ENCODE data around the gene PKN1. TPM values are rescaled to one million over a fixed set of nuclear protein-coding genes. Genes with fewer than 3 reads are reported as not detected.
A peak's percentile ranks its signal among the peaks of the same experiment; 100 is the strongest.

The PKN1 gene
- total and polyA plus RNA-seq, 4 donors: 38.7 to 112 (median 87.2) TPM

DNA sequence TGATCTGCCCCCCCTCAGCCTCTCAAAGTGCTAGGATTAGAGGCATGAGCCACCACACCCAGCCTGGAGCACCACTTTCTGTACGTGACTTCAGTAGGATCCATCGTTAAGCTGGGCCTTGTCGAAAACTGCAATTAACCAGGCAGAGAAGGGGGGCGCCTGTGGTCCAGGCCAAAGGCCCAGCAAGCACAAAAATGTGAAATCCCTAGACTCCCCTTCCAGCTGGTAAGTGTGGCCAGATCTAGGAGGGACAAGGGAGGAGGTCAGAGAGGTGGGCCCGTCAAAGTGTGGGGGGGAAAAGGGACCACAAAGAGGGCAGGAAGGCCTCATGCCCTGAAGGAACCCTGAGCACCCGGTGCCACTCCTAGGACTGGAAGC lies 27.7 kb upstream of the PKN1 start:
- Histone ChIP-seq H3K36me3 (ENCODE audit: control insufficient read depth in 1 of 2, insufficient read depth in 2 of 2, low read length in 1 of 2) (peaks cover 0 to 26% of the 10 kb centered on the region in 2 donors), H3K27ac (ENCODE audit: low read depth in 1 of 2, low read length in 2 of 2) (peak overlapping the region in 1 of 2 donors; percentile 1)
- no peak for DNase-seq

DNA sequence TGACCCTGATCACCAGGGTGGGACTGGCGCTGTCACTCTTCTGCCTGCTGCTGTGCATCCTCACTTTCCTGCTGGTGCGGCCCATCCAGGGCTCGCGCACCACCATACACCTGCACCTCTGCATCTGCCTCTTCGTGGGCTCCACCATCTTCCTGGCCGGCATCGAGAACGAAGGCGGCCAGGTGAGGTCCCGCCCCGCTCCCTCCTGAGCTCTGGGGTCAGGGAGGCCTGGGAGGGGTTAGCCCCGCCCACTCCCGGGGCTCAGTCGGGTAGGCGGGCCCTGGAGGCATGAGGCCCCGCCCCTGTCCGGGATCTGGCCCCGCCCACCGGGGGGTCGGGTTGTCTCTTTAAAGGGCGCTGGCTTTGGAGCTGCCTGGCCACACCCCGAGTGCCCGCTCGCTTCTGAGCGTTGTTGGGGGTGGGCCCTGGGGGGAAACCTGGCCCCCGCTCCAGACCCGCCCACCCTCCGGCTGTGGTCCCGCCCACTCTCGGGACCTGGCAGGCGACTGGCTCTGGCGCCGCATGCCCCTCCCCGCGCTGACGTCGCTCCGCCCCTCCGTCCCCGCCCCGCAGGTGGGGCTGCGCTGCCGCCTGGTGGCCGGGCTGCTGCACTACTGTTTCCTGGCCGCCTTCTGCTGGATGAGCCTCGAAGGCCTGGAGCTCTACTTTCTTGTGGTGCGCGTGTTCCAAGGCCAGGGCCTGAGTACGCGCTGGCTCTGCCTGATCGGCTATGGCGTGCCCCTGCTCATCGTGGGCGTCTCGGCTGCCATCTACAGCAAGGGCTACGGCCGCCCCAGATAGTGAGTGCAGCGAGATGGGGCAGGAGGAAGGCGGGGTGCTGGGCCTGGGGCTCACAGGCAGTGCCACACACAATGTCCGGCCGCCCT lies 27.1 kb upstream of the PKN1 start:
- DNase-seq (peak; percentile 90 to 96), ATAC-seq (ENCODE audit: low FRiP score) (peak; percentile 92)
- Histone ChIP-seq H3K9me3 (ENCODE audit: control insufficient read depth, low read length) (no peaks in the 10 kb centered on the region), H3K27ac (ENCODE audit: low read depth in 1 of 2, low read length in 2 of 2) (peak overlapping the region in 1 of 2 donors; percentile 42), H3K4me3 (ENCODE audit: low read length in 2 of 2) (no peak overlapping the region), H3K4me1 (ENCODE audit: control insufficient read depth in 1 of 2, insufficient read depth in 2 of 2, low read length in 2 of 2) (no peaks in the 10 kb centered on the region), H3K36me3 (ENCODE audit: control insufficient read depth in 1 of 2, insufficient read depth in 2 of 2, low read length in 1 of 2) (peaks cover 0 to 26% of the 10 kb centered on the region in 2 donors), H3K27me3 (ENCODE audit: control insufficient read depth in 1 of 2, insufficient read depth in 2 of 2, low read length in 1 of 2) (no peaks in the 10 kb centered on the region)
- intact Hi-C loops (cut with DNase I): loop anchor here in 1 of 2 donors (1.0 kb wide), 1 partner anchor 43 kb away; no protein-coding TSS in a partner anchor
- 34 to 38% methylated on average over 55 to 61 of the region's 61 CpGs for WGBS, 2 donors

More for the DNA sequence above, 27.7 kb upstream of the PKN1 start:
- WGBS, 2 donors: 72 to 75% methylated on average over 6 of the region's 6 CpGs
- no peak for ATAC-seq (ENCODE audit: low FRiP score)
- Histone ChIP-seq H3K4me1 (ENCODE audit: control insufficient read depth in 1 of 2, insufficient read depth in 2 of 2, low read length in 2 of 2) (no peaks in the 10 kb centered on the region), H3K4me3 (ENCODE audit: low read length in 2 of 2) (no peak overlapping the region), H3K9me3 (ENCODE audit: control insufficient read depth, low read length) (no peaks in the 10 kb centered on the region), H3K27me3 (ENCODE audit: control insufficient read depth in 1 of 2, insufficient read depth in 2 of 2, low read length in 1 of 2) (no peaks in the 10 kb centered on the region)
- intact Hi-C loops (cut with DNase I): no loop called here

DNA sequence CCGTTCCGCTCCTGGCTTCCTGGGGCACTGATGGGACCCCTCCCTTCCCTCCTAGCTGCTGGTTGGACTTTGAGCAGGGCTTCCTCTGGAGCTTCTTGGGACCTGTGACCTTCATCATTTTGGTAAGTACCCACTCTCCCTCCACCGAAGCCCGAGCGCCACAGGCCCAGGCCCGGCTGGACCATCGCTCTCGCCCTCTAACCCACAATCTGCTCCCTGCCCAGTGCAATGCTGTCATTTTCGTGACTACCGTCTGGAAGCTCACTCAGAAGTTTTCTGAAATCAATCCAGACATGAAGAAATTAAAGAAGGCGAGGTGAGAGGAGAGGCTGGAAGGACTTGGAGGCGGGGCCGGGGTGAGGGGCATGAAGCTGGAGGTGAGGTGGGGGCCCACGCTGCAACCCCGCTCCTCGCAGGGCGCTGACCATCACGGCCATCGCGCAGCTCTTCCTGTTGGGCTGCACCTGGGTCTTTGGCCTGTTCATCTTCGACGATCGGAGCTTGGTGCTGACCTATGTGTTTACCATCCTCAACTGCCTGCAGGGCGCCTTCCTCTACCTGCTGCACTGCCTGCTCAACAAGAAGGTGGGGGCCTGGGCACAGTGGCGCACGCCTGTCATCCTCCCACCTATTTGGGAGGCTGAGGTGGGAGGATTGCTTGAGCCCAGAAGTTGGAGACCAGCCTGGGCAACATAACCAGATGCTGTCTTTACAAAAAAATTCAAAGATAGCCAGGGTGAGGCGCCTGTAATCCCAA lies 26.3 kb upstream of the PKN1 start:
- intact Hi-C loops (cut with DNase I): loop anchor here in 1 of 2 donors (1.0 kb wide), 1 partner anchor 44 kb away; no protein-coding TSS in a partner anchor
- WGBS, 2 donors: 86 to 90% methylated on average over 27 of the region's 27 CpGs
- ATAC-seq (ENCODE audit: low FRiP score) (no peak), DNase-seq (no peak)
- Histone ChIP-seq H3K4me1 (ENCODE audit: control insufficient read depth in 1 of 2, insufficient read depth in 2 of 2, low read length in 2 of 2) (no peaks in the 10 kb centered on the region), H3K27ac (ENCODE audit: low read depth in 1 of 2, low read length in 2 of 2) (peak overlapping the region in 1 of 2 donors; percentile 42), H3K9me3 (ENCODE audit: control insufficient read depth, low read length) (no peaks in the 10 kb centered on the region), H3K36me3 (ENCODE audit: control insufficient read depth in 1 of 2, insufficient read depth in 2 of 2, low read length in 1 of 2) (peaks cover 0 to 22% of the 10 kb centered on the region in 2 donors), H3K27me3 (ENCODE audit: control insufficient read depth in 1 of 2, insufficient read depth in 2 of 2, low read length in 1 of 2) (no peaks in the 10 kb centered on the region), H3K4me3 (ENCODE audit: low read length in 2 of 2) (no peak overlapping the region)

DNA sequence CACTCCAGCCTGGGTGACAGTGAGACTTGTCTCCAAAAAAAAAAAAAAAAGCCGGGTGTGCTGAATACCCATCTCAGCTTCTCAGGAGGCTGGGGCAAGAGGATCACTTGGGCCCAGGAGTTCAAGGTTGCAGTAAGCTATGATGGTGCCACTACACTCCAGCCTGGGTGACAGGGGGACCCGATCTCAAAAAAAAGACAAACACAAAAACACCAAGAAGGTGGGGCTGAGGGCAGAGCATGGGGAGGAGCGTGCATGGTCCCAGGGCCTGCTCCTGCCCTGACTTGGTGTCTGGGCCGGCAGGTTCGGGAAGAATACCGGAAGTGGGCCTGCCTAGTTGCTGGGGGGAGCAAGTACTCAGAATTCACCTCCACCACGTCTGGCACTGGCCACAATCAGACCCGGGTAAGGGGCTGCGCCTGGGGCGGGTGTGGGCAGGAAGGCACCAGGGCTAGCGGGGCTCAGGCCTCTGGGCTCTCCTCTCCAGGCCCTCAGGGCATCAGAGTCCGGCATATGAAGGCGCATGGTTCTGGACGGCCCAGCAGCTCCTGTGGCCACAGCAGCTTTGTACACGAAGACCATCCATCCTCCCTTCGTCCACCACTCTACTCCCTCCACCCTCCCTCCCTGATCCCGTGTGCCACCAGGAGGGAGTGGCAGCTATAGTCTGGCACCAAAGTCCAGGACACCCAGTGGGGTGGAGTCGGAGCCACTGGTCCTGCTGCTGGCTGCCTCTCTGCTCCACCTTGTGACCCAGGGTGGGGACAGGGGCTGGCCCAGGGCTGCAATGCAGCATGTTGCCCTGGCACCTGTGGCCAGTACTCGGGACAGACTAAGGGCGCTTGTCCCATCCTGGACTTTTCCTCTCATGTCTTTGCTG lies 25.3 kb upstream of the PKN1 start:
- H3K4me3 ChIP-seq (ENCODE audit: low read length in 2 of 2): no peak overlapping the region
- H3K4me1 ChIP-seq (ENCODE audit: control insufficient read depth in 1 of 2, insufficient read depth in 2 of 2, low read length in 2 of 2): no peaks in the 10 kb centered on the region
- ATAC-seq (ENCODE audit: low FRiP score): no peak
- WGBS, 2 donors: 59 to 64% methylated on average over 19 to 20 of the region's 20 CpGs
- no peaks in the 10 kb centered on the region for H3K9me3 ChIP-seq (ENCODE audit: control insufficient read depth, low read length)
- H3K27ac ChIP-seq (ENCODE audit: low read depth in 1 of 2, low read length in 2 of 2): no peak overlapping the region
- H3K27me3 ChIP-seq (ENCODE audit: control insufficient read depth in 1 of 2, insufficient read depth in 2 of 2, low read length in 1 of 2): no peaks in the 10 kb centered on the region
- peaks cover 0 to 26% of the 10 kb centered on the region in 2 donors for H3K36me3 ChIP-seq (ENCODE audit: control insufficient read depth in 1 of 2, insufficient read depth in 2 of 2, low read length in 1 of 2)
- no peak for DNase-seq
- intact Hi-C loops (cut with DNase I): no loop called here

DNA sequence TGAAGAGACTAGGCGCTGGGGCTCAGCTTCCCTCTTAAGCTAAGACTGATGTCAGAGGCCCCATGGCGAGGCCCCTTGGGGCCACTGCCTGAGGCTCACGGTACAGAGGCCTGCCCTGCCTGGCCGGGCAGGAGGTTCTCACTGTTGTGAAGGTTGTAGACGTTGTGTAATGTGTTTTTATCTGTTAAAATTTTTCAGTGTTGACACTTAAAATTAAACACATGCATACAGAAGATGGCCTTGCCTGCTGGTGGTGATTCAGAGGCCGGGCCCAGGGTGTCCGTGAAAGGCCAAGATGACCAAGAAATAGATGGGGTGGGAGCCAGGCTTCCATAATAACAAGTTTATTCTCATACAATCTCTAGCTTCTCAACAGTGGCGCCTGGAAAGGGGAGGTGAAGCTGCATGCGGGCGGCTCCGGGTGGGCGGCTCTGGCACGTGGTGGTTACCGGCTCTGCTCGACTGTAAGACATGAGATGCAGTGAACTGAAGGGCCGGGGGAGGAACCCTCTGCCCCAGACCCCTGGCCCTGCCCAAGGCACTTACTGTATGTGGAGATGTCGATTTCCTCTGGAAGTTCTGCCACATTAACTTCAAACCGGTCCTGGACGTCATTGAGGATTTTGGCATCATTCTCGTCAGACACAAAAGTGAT lies 24.5 kb upstream of the PKN1 start:
- no peak for DNase-seq
- Histone ChIP-seq H3K9me3 (ENCODE audit: control insufficient read depth, low read length) (no peaks in the 10 kb centered on the region), H3K36me3 (ENCODE audit: control insufficient read depth in 1 of 2, insufficient read depth in 2 of 2, low read length in 1 of 2) (peaks cover 0 to 26% of the 10 kb centered on the region in 2 donors), H3K27ac (ENCODE audit: low read depth in 1 of 2, low read length in 2 of 2) (no peak overlapping the region), H3K27me3 (ENCODE audit: control insufficient read depth in 1 of 2, insufficient read depth in 2 of 2, low read length in 1 of 2) (no peaks in the 10 kb centered on the region), H3K4me1 (ENCODE audit: control insufficient read depth in 1 of 2, insufficient read depth in 2 of 2, low read length in 2 of 2) (no peaks in the 10 kb centered on the region), H3K4me3 (ENCODE audit: low read length in 2 of 2) (no peak overlapping the region)
- intact Hi-C loops (cut with DNase I): no loop called here
- no peak for ATAC-seq (ENCODE audit: low FRiP score)
- WGBS, 2 donors: 60% methylated on average over 20 of the region's 20 CpGs

DNA sequence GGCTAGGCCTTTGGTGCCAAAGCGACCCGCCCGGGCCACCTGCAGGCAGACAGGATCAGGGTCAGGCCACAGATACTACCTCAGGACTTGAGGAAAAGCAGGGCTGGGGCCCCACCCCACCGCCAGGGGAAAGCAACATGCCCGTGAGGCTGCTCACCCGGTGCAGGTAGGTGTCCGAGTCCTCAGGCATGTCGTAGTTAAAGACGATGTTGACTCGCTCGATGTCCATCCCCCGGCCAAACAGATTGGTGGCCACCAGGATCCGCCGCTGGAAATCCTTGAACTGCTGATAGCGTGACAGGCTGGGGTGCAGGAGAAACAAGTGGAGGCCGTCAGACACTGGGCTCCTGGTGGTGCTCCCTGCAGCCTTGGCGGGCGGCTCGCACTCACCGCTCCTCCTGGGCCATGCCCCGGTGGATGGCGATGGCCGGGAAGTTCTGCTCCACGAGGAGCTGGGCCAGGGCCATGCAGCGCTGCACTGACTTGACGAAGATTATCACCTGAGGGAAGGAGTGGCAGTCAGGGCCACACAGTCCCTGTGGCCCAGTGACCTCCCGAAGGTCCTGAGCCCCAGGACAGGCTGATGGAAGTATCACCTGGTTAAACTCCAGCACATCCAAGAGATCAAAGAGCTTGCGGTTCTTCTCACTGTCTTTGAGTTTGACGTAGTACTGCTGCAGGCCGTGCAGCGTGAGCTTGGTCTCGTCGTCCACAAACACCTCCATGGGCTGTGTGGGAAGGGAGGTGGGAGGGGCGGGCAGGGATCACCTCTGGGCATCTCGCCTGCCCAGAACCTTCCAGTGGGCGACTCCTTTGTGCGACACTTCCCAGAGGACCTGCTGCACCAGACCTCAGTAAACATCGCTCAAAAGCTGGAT lies 23.7 kb upstream of the PKN1 start:
- 87 to 88% methylated on average over 37 to 38 of the region's 38 CpGs for WGBS, 2 donors
- no peak overlapping the region for H3K4me3 ChIP-seq (ENCODE audit: low read length in 2 of 2)
- no peaks in the 10 kb centered on the region for H3K4me1 ChIP-seq (ENCODE audit: control insufficient read depth in 1 of 2, insufficient read depth in 2 of 2, low read length in 2 of 2)
- no peaks in the 10 kb centered on the region for H3K9me3 ChIP-seq (ENCODE audit: control insufficient read depth, low read length)
- intact Hi-C loops (cut with DNase I): no loop called here
- no peak for DNase-seq
- H3K36me3 ChIP-seq (ENCODE audit: control insufficient read depth in 1 of 2, insufficient read depth in 2 of 2, low read length in 1 of 2): peaks cover 0 to 24% of the 10 kb centered on the region in 2 donors
- ATAC-seq (ENCODE audit: low FRiP score): no peak
- no peak overlapping the region for H3K27ac ChIP-seq (ENCODE audit: low read depth in 1 of 2, low read length in 2 of 2)
- H3K27me3 ChIP-seq (ENCODE audit: control insufficient read depth in 1 of 2, insufficient read depth in 2 of 2, low read length in 1 of 2): no peaks in the 10 kb centered on the region

DNA sequence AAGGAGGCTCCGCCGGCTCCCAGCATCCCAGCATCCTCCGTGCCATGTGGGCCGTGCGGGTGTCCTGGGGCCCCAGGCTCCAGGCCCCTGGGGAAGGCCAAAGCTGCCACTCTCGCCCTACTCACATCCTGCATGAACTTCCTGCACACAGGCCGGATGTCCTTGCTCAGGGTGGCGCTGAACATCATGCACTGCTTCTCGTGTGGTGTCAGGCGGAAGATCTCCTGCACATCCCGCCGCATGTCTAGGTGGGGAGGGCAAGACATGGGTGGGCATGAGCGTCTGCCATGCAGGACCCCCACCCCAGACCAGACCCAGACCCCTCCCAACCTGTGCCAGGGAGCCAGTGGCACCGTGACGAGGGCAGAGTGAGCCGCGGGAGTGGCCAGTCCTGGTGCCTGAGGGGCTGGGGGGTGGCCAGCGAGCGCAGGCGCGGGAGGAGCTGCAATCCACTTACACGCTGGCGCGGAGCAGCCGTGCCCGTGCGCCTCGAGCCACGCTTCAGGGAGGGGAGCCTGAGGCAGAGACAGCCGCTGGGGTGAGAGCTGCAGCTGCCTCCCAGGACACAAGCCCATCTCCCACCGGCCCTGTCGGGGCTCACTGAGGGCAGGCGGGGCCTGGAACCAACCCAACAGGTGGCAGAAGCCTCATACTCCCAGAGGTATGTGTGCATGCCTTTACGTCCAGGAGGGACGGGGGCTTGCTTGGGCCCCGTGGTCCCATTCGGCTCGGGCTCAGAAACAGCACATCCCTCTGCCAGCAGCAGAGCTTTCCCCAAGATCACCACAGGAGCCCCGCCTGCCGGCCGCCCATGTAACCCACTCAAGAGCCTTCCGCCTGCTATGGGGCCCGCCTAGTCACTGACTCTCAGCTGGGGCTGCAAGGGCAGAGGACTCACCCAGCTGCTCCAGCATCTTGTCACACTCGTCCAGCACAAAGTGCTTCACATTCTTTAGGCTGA lies 22.7 kb upstream of the PKN1 start:
- no peaks in the 10 kb centered on the region for H3K27me3 ChIP-seq (ENCODE audit: control insufficient read depth in 1 of 2, insufficient read depth in 2 of 2, low read length in 1 of 2)
- H3K36me3 ChIP-seq (ENCODE audit: control insufficient read depth in 1 of 2, insufficient read depth in 2 of 2, low read length in 1 of 2): peaks cover 0 to 22% of the 10 kb centered on the region in 2 donors
- intact Hi-C loops (cut with DNase I): no loop called here
- no peaks in the 10 kb centered on the region for H3K4me1 ChIP-seq (ENCODE audit: control insufficient read depth in 1 of 2, insufficient read depth in 2 of 2, low read length in 2 of 2)
- 87% methylated on average over 44 of the region's 44 CpGs for WGBS, 2 donors
- no peak for ATAC-seq (ENCODE audit: low FRiP score)
- no peak overlapping the region for H3K27ac ChIP-seq (ENCODE audit: low read depth in 1 of 2, low read length in 2 of 2)
- H3K9me3 ChIP-seq (ENCODE audit: control insufficient read depth, low read length): no peaks in the 10 kb centered on the region
- H3K4me3 ChIP-seq (ENCODE audit: low read length in 2 of 2): no peak overlapping the region
- no peak for DNase-seq

Measured in aorta (tissue), 5 donors.